GM19455 (cell line): ENCODE measurements around the gene HDAC9.

Source experiments
- ATAC-seq: cut with Tn5 transposase; IDR thresholded peaks from one replicate; pipeline ENCODE4 v1.9.1; 2021; ENCODE audit not compliant: unreplicated experiment

Gene HDAC9

DNA sequence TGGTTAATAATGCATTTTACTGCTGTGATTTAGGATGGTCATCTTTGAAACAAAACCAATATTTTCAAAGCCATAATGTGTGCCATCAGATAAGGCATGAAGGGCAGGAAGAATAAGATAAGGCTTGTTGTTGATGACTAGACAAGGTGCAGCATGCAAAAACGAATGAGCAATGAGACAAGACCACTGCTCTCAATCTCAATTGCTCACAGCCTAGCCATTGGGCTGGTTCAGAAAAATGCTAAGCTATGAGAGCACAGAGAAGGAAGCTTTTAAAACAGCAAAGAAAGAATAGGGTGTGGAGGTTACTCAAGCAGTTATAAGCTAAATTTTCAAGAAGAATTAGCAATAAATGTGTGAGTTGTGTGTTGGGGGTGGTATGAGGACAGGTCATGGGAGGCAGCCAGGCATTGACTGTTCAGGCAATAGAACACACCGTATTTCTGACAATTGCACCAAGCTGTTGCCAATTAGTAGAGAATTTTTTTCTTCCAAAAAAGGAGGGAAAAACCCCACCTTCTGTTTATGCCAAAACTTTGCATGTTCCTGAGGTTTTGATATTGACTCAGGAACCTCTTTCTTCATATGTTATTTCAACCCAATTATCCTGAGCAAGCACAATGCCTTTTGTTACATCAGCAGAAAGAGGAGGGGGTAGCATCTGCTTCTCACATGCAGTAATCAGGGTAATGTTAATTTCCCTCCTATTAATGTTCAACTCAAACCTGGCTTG lies 276.5 kb downstream of the HDAC9 start:
- ATAC-seq: no peak

DNA sequence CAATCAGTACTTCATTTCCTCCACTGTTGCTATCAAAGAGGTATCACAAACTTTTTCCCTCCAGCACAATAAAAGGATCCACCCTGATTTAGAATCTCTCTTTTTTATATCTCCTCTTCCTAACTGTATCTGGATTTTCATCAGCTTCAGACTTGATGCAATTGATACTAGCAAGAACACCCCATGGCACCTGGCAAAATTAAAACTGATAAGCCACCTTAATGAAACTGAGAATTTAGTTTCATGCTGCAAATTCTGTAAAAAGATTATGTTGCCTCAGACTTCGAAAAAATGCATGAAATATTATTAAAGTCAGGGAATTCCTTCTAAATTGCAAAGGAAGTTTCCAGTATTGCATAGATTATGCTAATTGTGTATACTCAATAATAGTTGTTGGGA lies 277.0 kb downstream of the HDAC9 start:
- ATAC-seq: no peak

DNA sequence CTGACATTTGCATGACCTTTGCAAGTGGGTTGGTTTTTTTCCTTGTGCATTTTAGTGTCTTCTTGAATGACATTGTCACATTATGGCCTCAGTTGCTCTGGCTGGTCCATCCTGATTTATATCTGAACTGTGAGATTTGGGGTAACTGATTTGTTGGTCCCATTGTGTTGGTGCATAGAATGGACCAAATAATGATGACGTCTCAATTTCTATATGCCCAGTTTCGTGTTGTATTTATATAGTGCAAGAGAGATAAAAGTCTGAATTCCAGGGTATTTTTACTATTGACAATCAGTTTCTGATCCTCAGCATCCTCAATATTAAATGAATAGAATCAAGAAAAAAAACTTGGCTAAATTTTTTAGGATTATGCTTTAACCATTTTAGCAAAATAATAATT lies 281.8 kb downstream of the HDAC9 start:
- no peak for ATAC-seq

DNA sequence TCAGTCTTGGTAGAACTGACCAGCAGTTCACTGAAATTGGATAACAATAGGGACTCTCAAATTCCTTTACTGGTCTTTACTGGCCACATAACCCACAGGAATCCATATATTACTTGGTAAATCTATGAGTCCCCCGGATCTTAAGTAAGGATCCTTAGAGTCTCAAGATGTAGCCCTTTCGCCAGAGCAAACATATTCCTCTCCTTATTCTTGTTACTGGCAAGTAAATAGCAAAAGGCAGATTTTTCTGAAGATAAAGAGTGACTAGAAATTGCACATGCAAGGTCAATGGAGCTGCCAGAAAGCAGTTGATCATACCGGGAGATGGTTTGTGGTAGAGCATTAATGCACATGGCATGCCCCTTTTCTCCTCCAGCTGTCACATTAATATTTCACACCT lies 283.0 kb downstream of the HDAC9 start:
- ATAC-seq: no peak

DNA sequence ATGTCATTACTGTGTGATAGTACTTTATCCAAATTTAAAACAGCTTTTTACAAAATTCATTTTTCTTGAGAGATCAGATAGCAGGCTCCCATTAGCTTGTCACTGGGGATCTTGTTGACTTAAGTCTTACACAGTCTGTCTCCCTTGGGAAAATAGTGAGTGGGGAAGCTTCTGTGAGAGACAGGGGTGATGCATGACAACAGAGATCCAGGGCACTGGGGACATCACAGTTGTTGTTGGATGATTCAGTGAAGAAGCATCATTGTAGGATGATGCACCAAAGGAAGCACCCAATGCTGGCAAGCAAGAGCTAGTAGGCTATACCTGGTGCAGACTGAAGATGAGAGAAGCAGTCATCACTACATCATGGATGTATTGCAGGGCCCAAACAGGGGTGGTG lies 284.7 kb downstream of the HDAC9 start:
- no peak for ATAC-seq

DNA sequence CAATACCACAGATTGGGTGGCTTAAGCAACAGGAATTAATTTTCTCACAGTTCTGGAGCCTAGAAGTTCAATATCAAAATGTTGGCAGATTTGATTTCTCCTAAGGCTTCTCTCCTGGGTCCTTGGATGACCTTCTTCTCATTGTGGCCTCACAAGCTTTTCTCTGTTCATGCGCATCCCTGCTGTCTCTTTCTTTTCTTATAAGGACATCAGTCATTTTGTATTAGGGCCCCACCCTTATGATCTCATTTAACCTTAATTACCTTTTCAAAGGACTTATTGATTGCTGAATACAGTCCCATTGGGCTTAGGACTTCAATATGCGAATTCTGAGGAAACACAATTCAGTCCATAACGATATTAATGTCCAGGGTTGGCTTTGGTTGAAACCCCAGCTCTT lies 285.4 kb downstream of the HDAC9 start:
- no peak for ATAC-seq

DNA sequence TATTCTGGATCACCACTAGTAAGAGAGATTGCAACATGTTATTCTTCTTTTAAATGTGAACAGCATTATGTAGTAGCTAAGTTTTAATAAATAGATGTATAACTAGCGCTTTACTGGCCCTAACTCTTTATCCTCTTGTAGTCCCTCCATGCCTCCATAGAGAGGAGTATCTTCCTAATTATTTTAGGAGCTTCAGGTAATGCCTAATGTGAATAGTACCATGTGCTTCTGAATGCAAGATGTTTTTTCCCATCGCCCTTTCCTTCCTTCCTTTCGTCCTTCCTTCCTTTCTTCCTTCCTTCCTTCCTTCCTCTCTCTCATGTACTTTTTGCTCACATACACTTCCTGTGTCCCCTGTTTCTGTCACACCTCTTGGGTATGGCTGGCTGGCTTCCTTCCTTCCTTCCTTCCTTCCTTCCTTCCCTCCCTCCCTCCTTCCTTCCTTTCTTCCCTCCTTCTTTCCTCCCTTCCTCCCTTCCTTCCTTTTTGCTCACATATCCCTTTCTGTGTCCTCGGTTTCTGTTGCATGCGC lies 290.7 kb downstream of the HDAC9 start:
- ATAC-seq: no peak

DNA sequence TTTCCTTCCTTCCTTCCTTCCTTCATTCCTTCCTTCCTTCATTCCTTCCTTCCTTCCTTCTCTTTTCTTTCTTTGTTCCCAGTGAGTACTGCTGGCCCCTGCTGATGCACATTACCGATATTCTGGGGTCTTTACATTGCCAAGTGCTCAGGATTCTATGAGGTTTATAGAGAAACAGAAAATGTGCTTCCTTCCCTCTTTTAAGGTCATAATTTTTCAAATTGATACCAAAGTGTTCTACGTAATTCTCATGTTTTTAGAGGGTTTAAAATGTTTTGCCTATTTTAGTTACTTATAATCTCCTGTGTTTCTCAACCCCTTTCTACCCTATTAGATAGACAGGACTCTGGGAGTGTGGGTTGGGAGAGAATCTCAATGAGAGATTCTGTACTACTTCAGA lies 291.2 kb downstream of the HDAC9 start:
- no peak for ATAC-seq

DNA sequence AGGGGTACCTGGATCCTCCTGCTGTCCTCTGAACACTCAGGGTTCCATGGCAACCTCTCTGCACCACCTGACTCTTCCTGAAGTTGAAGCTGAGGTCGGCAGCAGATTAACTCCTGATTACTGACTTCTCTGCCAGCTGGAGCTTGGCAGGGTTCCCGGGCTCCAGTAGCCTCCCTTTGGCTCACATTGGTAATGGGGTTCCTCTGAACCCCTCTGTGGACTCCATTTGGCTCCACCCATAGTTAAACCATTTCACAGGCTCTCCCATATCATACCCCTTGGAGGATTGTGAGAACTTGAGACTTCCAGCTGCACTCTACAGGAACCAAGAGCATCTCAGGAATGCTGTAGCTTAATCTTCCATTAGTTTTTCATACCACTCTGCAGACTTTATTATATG lies 292.5 kb downstream of the HDAC9 start:
- ATAC-seq: no peak

DNA sequence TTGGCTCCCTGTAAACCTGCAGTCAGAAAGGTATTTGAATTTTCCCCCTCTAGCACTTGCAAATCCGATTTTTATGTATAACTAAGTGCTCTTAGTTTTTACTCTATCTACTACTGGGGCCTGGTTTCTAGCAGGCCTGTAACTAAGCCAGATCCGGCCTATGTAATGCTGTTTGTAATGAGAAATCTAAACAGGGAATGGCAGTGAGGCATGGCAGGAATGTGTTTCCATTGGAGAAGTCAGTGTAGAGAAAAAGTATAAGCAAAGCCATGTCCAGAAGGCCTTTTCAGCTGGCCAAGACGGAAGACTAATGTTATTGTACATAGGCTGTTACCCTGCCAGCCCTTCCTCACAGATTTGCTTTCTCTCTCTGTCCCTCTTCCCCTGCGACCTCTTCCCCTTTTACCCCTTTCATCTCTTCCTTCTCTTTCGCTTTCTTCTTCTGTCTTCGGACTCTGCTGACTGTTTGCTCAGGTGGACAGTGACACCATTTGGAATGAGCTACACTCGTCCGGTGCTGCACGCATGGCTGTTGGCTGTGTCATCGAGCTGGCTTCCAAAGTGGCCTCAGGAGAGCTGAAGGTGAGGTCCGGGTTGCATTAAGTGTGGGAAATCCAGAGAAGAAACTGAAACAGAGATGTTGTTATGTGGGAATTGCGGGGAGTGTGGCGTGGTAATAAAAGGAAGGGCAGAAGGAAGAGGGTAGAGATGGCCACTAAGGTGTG lies 297.5 kb downstream of the HDAC9 start:
- ATAC-seq: no peak

DNA sequence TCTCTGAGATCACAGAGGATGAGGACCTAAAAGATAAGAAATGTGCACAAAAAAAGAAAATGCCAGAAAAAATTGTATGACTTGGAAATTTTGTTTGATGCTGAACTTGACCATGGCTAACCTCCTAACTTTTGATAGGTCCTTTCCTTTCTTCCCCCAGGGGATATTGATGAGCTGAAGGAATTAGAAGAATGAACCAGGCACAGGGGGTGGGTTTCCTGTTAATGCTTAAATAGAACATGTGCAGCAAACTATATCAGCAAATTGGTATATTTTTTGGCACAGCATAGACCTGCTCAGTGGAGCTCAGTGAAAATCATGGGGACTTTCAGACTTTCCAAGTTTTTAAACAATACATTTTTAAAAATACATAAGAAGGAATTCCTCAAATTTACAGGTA lies 300.7 kb downstream of the HDAC9 start:
- ATAC-seq: no peak

DNA sequence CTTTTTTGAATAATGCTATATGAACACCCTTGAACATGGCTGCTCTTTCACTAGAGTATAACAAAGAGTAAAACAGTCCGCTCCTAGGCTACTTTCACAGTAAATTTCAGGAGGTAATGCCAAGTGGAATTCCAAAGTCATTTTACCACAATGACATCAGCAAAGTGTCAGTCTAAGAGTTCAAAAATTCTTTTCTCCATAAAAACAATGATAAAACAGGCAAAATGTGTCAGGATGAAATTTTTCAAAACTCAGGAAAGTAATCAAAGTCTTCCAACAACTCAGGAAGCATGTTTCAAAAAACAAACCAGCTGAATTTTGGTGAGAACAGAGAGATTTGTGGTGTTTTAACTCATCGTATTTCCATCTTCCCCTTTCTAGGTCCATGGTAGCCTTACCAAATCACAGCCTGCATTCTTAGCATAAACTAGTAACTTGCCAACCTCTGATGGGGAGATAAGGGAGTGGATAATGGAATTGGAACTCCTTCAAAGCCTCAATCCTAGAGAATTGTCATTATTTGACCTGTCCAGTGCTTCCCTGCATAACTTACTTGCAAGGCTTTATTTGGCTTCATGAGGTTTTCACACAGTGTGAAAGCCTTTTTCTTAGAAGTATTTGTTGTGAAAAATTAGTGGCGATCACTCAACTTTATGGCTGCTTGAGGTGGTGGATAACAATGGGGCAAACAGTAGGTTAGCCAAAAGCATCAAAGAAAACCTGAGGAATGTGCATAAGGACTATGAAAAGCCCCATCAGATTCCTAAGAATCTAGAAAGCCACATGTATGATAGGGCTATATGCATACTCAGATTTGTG lies 302.7 kb downstream of the HDAC9 start:
- ATAC-seq: no peak

DNA sequence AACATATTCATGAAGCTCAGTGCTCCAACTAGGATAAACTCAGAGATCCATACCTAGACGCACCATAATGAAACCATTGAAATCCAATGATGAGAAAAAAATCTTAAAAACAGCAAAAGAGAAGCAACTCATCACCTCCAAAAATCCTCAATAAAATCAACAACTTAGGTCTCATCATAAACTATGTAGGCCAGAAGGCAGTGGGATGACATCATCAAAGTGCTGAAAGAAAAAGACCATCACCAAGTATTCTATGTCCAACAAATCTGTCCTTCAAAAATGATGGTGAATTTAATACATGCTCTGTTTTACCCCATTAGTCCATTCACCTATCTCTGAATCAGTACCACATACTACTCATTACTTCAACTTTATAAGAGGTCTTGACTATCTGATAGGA lies 304.4 kb downstream of the HDAC9 start:
- ATAC-seq: no peak

DNA sequence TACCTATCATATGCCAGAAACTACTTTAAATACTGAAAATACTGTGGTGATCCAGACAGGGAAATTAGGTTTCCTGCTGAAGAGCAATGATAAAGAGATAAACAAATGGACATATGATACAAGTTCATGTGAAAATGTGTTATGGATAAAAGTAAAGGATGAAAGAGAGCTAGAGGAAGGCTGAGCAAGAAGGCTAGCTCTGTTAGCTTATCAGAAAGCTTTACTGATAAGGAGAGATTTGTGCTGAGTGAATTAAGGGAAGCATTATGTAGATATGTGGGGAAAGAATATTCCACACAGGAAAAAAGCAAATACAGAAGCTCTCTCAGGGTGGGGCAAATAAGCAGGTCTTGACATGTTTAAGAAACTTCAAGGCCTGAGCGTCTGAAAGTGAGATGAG lies 308.4 kb downstream of the HDAC9 start:
- ATAC-seq: no peak

DNA sequence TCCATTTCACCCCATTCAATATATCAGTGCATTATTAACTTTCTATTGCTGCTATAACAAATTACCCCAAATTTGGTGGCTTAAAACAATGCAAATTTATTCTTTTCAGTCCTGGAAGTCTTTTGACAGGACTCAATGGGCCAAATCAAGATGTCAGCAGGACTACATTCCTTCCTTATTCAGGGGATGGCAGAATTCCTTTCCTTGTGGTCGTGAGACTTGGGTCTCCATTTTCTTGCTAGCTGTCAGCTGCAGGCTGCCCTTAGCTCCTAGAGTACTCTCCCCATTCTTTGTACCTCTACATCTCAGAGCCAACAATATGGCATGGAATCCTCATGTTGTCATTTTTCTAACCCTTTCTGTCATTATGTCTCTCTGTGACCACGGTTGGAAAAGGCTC lies 310.6 kb downstream of the HDAC9 start:
- ATAC-seq: no peak

DNA sequence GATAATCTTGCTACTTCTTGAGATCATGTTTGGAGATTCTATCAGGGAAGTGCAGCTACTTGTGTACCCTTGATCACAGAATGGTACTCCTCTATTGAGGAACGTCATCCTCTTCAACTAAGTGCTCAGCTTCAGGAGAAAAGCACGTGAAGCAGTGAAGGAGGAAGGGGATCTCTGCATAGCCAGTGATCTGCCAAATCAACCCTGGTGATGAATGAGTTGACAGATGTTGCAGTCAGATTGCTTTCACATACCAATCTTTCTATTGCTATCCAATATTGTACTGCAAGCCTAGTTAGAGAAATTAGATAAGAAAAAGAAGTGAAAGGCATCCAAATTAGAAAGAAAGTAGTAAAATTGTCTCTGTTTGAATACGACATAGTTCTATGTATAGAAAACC lies 312.5 kb downstream of the HDAC9 start:
- ATAC-seq: no peak

DNA sequence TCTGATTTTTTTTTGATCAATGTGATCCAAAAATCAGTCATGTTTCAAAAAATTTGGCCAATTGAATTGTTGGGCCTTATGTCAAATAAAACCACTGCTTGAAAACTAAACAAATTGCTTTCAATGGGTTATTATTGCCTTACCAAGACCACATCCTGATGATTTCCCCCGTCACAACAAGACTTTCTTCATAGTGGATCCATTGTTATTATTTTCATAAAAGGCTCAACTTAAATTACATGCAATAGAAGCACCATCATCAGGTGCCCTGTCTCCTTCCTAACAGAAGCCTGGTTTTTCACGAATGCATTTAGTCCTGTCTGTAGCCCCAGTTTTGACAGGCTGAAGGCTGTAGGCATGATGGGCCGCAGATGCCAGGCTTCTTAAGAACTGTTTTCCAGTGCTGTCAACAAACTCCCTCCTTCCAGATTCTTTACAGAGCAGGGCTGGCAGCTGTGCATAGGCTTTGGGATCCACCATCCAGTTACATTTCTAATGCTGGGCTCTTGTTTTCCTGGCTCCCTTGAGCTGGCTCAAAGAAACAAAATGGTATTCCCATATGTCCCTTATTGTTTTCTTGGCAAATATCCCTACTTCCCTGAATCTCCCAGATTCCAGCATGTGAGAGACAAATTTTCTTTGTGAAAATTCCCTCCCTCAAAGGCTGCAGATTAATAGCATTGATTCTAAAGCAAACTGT lies 319.9 kb downstream of the HDAC9 start:
- ATAC-seq: no peak

DNA sequence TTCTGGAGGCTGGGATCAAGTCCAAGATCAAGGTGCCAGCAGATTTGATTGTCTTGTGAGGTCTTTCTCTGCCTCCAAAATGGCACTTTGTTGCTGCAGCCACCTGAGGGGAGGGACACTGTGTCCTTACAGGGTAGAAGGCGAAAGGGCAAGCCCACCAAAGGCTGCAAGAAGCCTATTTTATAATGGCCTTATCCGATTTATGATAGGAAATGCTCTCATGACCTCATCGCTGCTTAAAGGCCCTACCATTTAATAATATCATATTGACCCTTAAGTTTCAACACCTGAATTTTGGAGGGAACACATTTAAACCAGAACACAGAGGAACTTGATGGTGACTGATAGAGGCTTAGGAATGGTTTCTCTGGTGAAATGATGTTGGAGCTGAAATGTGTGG lies 325.4 kb downstream of the HDAC9 start:
- no peak for ATAC-seq

DNA sequence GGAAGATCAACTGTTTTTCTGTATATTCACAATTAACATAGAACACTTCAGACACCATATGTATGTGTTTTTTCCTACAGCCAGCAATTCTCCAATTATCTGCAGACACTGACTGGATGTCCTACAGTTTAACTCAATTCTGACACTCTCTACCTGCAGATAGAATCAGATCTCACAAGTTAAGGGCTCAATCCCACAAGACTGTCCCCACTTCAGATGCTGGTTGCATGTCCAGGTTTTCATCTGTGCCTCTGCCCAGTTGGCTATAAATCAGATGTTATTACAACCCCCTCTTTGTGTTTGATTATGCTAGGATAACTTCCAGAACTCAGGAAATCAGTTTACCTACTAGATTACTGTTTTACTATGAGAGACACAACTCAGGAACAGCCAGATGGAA lies 326.0 kb downstream of the HDAC9 start:
- no peak for ATAC-seq

DNA sequence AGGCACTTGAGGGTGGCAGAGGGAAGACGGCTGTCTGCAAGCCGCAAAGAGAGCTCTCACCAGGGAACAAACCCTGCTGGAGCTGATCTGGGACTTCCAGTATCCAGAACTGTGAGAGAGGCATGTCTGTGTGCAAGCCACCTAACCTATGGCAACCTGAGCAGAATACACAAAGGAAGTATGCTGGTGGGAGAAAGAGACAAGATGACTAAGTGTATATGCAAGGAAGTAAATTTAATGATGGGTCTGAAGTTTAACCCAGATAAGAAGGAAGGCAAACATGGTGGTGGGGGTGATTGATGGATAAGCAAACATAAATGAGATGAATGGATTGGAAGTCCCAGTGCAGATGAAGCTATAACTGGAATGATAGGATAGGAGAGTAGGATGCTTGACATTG lies 328.6 kb downstream of the HDAC9 start:
- ATAC-seq: no peak
